Psoas muscle (tissue), 8 donors: Measurements from ENCODE around the gene SEC14L2. TPM values are rescaled to one million over a fixed set of nuclear protein-coding genes. Genes with fewer than 3 reads are reported as not detected.
A peak's percentile ranks its signal among the peaks of the same experiment; 100 is the strongest.

Experiments
- ATAC-seq, 4 donors: fragments of 200-7000 bp; cut with Tn5 transposase; one replicate each; pipeline ENCODE4 v1.9.1; 2020; ENCODE audit warnings: moderate library complexity in 3 of 4, mild to moderate bottlenecking in 2 of 4
- DNase-seq, 2 donors: peaks; one replicate each; pipeline ENCODE4 v3.0.0-alpha.2; 2020
- H3K27ac ChIP-seq: fragments of 200-600 bp; one replicate; pipeline ENCODE4 v1.8.0; 2022
- H3K27me3 ChIP-seq, 3 donors: fragments of 200-600 bp in 1 of 3; one replicate each; pipeline versions ENCODE4 v1.6.1 to v1.8.0; 2013 to 2022; ENCODE audit warnings: low read length in 2 of 3, mild to moderate bottlenecking in 2 of 3, moderate library complexity in 1 of 3; ENCODE audit not compliant: insufficient read depth in 3 of 3
- H3K36me3 ChIP-seq, 2 donors: fragments of 200-600 bp in 1 of 2; one replicate each; pipeline versions ENCODE4 v1.6.1 to v1.8.0; 2013 to 2022; ENCODE audit warnings: low read depth in 1 of 2, mild to moderate bottlenecking in 1 of 2, moderate library complexity in 1 of 2; ENCODE audit not compliant: insufficient read depth in 1 of 2
- H3K4me1 ChIP-seq: fragments of 200-600 bp; one replicate; pipeline ENCODE4 v1.8.0; 2022
- H3K4me3 ChIP-seq: fragments of 200-600 bp; one replicate; pipeline ENCODE4 v1.8.0; 2022; ENCODE audit warnings: mild to moderate bottlenecking
- H3K9me3 ChIP-seq: fragments of 200-600 bp; one replicate; pipeline ENCODE4 v1.8.0; 2022
- WGBS, 3 donors: extraction: QIAGEN DNeasy Blood & Tissue Kit; methylation state at CpG; one replicate each; pipeline versions ENCODE4 v1.1.6 to v1.1.7; 2013; 5-methylcytosine and 5-hydroxymethylcytosine counted together
- intact Hi-C, 2 donors: fragments of 100-400 bp; cut with DNase I; formaldehyde crosslinking; loops; one replicate each; pipeline versions ENCODE4 v1.11.0 to v1.14.2; 2022
- polyA plus RNA-seq, 3 donors: library from polyadenylated mRNA; stranded (reverse); fragments of 200-250 nt; gene quantifications; one replicate each; pipeline ENCODE4 v1.2.3, GENCODE V29; 2013
- total RNA-seq, 4 donors: library from RNA; stranded (reverse); fragmentation: NEBNext Ultra II Directional in 2 of 4; extraction: Animal tissue kit (Norgen Biotek cat#: 25700) in 2 of 4; gene quantifications; one replicate each; pipeline versions ENCODE4 v1.2.1 to v1.2.4, GENCODE V29; 2021 to 2023
- TF ChIP-seq, protein P1 (sequence below): fragments of 200-600 bp; IDR thresholded peaks from one replicate; pipeline ENCODE4 v1.8.0; 2022; ENCODE audit warnings: antibody characterized with exemption
- donor health status: healthy with polysubstance abuse.
- donor health status: DM: no; HTN: no; CAD: no; lungs with moderate emphysema.
- donor health status: Bipolar disorder and iron deficiency.
- donor health status: healthy.
- donor health status: DM: yes; HTN: yes; CAD: no.
- donor health status: DM: no; HTN: no; CAD: no.
- donor health status: DM: no; HTN: no; CAD: no.
- donor health status: DM: yes; HTN: yes; CAD: no.

Gene SEC14L2
- total and polyA plus RNA-seq, 7 donors: 0.38 to 75.0 (median 1.9) TPM

DNA sequence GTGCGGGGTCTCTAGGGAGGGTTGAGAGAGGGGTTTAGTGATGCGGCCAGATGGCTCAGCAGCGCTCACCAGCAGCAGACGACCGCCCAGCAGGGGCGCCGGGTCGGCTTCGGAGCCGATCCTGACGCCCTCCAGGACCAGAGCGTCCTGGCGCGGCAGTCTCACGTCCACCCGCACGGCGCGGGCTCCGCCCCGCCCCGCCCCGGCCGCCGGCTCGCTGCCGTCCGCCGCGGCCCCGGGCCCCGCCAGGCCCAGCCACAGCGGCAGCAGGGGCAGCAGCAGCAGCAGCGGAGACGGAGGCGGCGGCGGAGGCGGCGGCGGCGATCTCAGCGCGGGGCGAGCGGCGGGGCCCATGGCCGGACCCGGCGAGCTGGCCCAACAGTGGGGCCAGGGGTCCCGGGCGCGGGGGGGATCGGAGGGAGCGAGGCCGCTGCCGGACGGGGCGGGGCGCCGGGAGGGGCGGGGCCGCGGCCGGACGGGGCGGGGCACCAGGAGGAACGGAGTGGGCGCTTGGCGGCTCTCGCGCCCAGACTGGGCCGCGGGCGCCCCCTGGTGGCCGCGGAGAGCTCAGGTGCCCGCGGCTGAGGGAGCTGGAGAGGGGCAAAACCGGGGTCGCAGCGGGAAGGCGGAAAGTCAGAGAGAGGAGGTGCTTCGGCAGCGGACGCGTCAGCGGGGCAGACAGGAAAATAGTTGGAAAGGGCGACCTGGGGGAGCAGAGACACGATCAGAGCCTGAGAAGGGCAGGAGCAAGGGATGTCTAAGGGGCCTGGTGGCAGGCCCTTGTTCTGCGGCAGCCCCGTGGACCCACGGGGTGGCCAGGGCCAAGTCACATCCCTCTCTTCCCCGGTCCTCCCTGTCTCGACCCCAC lies 9.6 kb upstream of the SEC14L2 start, which contains the start of gene RNF215:
Gene RNF215, minus strand, starts transcription at position 452 of the 868 bp plus-strand sequence. Its CDS starts 98 bp downstream, at position 354.
- Histone ChIP-seq H3K4me1 (peaks cover 8% of the 10 kb centered on the region), H3K27me3 (no peaks in the 10 kb centered on the region), H3K36me3 (peaks cover 0 to 13% of the 10 kb centered on the region in 2 donors), H3K9me3 (no peaks in the 10 kb centered on the region), H3K4me3 (peak within 1 kb of the TSS; percentile 70), H3K27ac (peak within 1 kb of the TSS; percentile 60)
- DNase-seq: peak; percentile 85 to 92
- WGBS, 3 donors: 1 to 2% (median 2%) methylated on average over 30 to 94 of the region's 95 CpGs
- TF ChIP-seq, protein P1, sequence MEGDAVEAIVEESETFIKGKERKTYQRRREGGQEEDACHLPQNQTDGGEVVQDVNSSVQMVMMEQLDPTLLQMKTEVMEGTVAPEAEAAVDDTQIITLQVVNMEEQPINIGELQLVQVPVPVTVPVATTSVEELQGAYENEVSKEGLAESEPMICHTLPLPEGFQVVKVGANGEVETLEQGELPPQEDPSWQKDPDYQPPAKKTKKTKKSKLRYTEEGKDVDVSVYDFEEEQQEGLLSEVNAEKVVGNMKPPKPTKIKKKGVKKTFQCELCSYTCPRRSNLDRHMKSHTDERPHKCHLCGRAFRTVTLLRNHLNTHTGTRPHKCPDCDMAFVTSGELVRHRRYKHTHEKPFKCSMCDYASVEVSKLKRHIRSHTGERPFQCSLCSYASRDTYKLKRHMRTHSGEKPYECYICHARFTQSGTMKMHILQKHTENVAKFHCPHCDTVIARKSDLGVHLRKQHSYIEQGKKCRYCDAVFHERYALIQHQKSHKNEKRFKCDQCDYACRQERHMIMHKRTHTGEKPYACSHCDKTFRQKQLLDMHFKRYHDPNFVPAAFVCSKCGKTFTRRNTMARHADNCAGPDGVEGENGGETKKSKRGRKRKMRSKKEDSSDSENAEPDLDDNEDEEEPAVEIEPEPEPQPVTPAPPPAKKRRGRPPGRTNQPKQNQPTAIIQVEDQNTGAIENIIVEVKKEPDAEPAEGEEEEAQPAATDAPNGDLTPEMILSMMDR: peak; percentile 99
- peak; percentile 93 to 97 (median 95) for ATAC-seq
- intact Hi-C loops: loop anchor here (1.0 to 5.0 kb wide), 5 partner anchors 98 to 280 kb away; partner anchors contain the start of gene CASTOR1 (in 1 of the 2)

DNA sequence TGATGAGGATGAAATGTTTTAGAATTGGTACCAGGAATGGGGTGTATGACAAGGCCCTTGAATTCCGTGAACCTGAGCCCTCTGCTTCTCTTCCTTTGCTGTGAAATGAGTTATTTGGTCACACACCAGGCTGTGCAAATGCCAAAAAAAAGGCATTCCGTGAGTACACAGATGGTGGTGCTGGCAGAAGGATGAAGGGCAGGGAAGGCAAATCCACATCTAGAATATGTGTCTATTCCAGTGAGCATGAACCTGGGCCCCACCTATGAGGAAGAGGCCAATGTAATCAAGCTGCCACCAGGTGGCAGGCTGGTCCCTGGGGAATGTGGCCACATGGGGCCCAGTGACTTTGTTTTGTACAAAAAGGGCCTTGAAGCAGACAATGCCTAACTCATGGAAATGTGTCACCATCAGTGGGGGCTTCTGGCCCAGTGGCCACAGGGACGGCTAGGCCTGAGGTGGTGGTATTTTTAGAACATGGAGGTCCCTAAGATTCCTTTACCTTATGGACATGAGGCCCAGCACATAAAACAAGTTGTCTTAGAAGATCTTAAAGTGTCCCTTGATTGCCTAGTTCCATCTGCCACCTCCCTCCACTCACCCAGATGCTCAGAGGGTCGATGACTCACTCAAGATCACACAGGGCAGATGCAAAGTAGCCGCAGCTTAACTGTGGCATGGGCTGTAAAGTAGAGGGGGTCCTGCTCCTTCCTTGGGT lies 5.7 kb upstream of the SEC14L2 start:
- DNase-seq (peak; percentile 58 to 73), ATAC-seq (peak; percentile 44 to 59 (median 50))
- Histone ChIP-seq H3K9me3 (no peaks in the 10 kb centered on the region), H3K27ac (no peak overlapping the region), H3K4me1 (peaks cover 6% of the 10 kb centered on the region), H3K4me3 (no peak overlapping the region), H3K36me3 (no peaks in the 10 kb centered on the region), H3K27me3 (peaks cover 0 to 17% (median 0%) of the 10 kb centered on the region in 3 donors)
- 68 to 74% (median 69%) methylated on average over 5 of the region's 5 CpGs for WGBS, 3 donors
- TF ChIP-seq, protein P1: peak; percentile 70
- intact Hi-C loops: loop anchor here (1.0 to 5.0 kb wide), 4 partner anchors 36 to 94 kb away; partner anchors contain the start of gene MTFP1 (in 1 of the 2)

DNA sequence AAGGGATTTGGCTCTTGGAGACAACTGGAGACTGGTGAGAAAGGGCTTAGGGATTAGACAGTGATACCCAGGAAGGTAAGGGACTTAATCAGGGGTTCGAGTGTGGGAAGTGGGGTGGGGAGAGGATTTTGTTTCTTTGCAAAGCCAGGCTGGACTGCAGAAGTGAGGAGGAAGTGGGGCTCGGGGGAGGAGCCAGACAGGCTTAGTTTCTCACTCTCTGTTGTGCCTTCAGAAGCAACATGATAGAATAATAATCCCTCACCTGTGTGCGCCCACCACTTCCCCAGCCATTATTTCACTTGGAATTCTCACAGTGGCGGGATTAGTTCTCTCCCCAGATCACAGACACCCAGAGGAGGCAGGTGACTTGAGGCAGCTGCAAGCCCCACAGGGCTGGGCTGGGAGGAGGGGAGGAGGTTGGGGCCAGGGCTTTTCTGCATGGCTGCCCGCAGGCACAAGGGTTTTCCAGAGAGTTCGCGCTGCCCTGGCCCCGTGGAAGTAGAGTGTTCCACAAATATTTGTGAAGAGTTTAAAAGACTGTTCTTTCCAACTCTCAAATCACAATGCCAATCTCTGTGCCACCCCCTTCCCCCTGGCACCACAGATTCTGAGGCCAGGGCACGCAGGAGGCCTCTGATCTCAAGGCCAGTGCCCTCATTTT lies 4.0 kb upstream of the SEC14L2 start:
- Histone ChIP-seq H3K27ac (no peak overlapping the region), H3K4me1 (peaks cover 9% of the 10 kb centered on the region), H3K27me3 (peaks cover 0 to 34% (median 2%) of the 10 kb centered on the region in 3 donors), H3K36me3 (no peaks in the 10 kb centered on the region), H3K4me3 (no peak overlapping the region), H3K9me3 (no peaks in the 10 kb centered on the region)
- ATAC-seq (no peak), DNase-seq (no peak)
- intact Hi-C loops: loop anchor here in 1 of 2 donors (5.0 kb wide), 1 partner anchor 35 kb away; the partner anchor contains the start of gene MTFP1
- WGBS, 3 donors: 60 to 70% (median 66%) methylated on average over 9 of the region's 9 CpGs
- TF ChIP-seq, protein P1: no peak

DNA sequence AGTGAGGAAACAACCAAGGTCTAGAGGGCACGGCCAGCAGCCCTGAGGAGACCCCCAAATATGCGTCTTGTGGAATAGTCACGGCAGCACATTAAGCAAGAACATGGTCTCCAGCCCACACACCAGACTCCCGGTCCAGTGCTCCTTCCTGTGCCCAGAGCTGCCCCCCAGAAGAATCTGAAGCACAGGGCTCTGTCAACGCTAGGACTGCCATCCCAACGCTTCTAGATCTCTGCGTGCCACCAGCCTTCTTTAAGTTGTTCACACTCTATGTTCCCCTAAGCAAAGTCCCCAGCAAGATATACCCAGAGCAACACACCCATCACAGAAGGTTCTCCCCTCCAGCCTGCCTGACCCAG lies 3.5 kb upstream of the SEC14L2 start:
- H3K27ac ChIP-seq: no peak overlapping the region
- 79 to 88% (median 82%) methylated on average over 7 of the region's 7 CpGs for WGBS, 3 donors
- no peaks in the 10 kb centered on the region for H3K9me3 ChIP-seq
- H3K4me1 ChIP-seq: peaks cover 9% of the 10 kb centered on the region
- no peak overlapping the region for H3K4me3 ChIP-seq
- DNase-seq (no peak), ATAC-seq (no peak)
- intact Hi-C loops: loop anchor here in 1 of 2 donors (5.0 kb wide), 1 partner anchor 34 kb away; the partner anchor contains the start of gene MTFP1
- H3K27me3 ChIP-seq: peaks cover 0 to 39% (median 2%) of the 10 kb centered on the region in 3 donors
- TF ChIP-seq, protein P1: no peak
- no peaks in the 10 kb centered on the region for H3K36me3 ChIP-seq
